ENCODE measurements around the gene MRPL47. TPM values are rescaled to one million over a fixed set of nuclear protein-coding genes. Genes with fewer than 3 reads are reported as not detected.

The MRPL47 gene
- total RNA-seq, 2 experiments from 2014 or later: 29.7 to 49.8 TPM

GRCh38 chr3:179615458-179616173 is 11.2 kb upstream of the MRPL47 start:
- Mint-ChIP-seq H3K36me3 (peaks cover 38% of the 10 kb centered on the region), H3K4me1 (peaks cover 13% of the 10 kb centered on the region), H3K27ac (no peak overlapping the region), H3K4me3 (no peak overlapping the region), H3K9me3 (ENCODE audit: low read depth) (no peaks in the 10 kb centered on the region), H3K27me3 (no peaks in the 10 kb centered on the region)
- CTCF ChIA-PET: interaction anchor here (1.8 kb wide), 1 partner anchor 34 kb away, joined by 9 read pairs; no protein-coding TSS in a partner anchor
- DNase-seq (no peak), ATAC-seq (no peak)

- Mint-ChIP-seq H3K9me3 (ENCODE audit: low read depth) (no peaks in the 10 kb centered on the region), H3K27me3 (no peaks in the 10 kb centered on the region), H3K36me3 (peaks cover 26% of the 10 kb centered on the region), H3K27ac (no peak overlapping the region), H3K4me3 (no peak overlapping the region), H3K4me1 (peaks cover 28% of the 10 kb centered on the region)
- CTCF ChIA-PET: no interaction called here
- DNase-seq (no peak), ATAC-seq (no peak)
These were observed 9.4 kb upstream of the MRPL47 start for GRCh38 chr3:179613807-179614206.

GRCh38 chr3:179610066-179610465 is 5.6 kb upstream of the MRPL47 start:
- CTCF ChIA-PET: interaction anchor here (0.7 to 0.8 kb wide), 2 partner anchors 39 to 91 kb away, joined by 3 read pairs; no protein-coding TSS in a partner anchor
- peaks cover 53% of the 10 kb centered on the region for H3K4me1 Mint-ChIP-seq
- peak overlapping the region; percentile 68 for H3K27ac Mint-ChIP-seq

GRCh38 chr3:179608931-179609720 is 4.7 kb upstream of the MRPL47 start:
- Mint-ChIP-seq H3K36me3 (peaks cover 15% of the 10 kb centered on the region), H3K4me1 (peaks cover 55% of the 10 kb centered on the region)
- peak; percentile 67 for ATAC-seq

More at GRCh38 chr3:179610066-179610465, 5.6 kb upstream of the MRPL47 start:
- no peak for ATAC-seq
- Mint-ChIP-seq H3K4me3 (no peak overlapping the region), H3K27me3 (no peaks in the 10 kb centered on the region), H3K36me3 (peaks cover 15% of the 10 kb centered on the region), H3K9me3 (ENCODE audit: low read depth) (no peaks in the 10 kb centered on the region)
- no peak for DNase-seq

GRCh38 chr3:179606534-179607085 is 2.2 kb upstream of the MRPL47 start:
- Mint-ChIP-seq H3K27ac (peak overlapping the region; percentile 39), H3K36me3 (peaks cover 15% of the 10 kb centered on the region), H3K9me3 (ENCODE audit: low read depth) (no peaks in the 10 kb centered on the region), H3K27me3 (no peaks in the 10 kb centered on the region), H3K4me3 (no peak overlapping the region), H3K4me1 (peaks cover 54% of the 10 kb centered on the region)
- CTCF ChIA-PET: interaction anchor here (0.7 kb wide), 1 partner anchor 43 kb away, joined by 3 read pairs; no protein-coding TSS in a partner anchor
- DNase-seq (no peak), ATAC-seq (no peak)

More at GRCh38 chr3:179608931-179609720, 4.7 kb upstream of the MRPL47 start:
- CTCF ChIA-PET: interaction anchor here (0.7 to 1.4 kb wide), 3 partner anchors 41 to 90 kb away, joined by 3 to 5 read pairs (median 4); no protein-coding TSS in a partner anchor
- Mint-ChIP-seq H3K4me3 (peak overlapping the region; percentile 73), H3K27me3 (no peaks in the 10 kb centered on the region), H3K27ac (peak overlapping the region; percentile 97), H3K9me3 (ENCODE audit: low read depth) (no peaks in the 10 kb centered on the region)
- DNase-seq: peak; percentile 53

GRCh38 chr3:179603831-179604230 is 607 bp downstream of the MRPL47 start:
- H3K27me3 Mint-ChIP-seq: no peaks in the 10 kb centered on the region
- CTCF ChIA-PET: interaction anchor here (0.8 to 2.0 kb wide), 3 partner anchors 10 to 49 kb away, joined by 4 to 8 read pairs (median 4); partner anchors contain the start of gene USP13

GRCh38 chr3:179603321-179603720 is 1.1 kb downstream of the MRPL47 start:
- Mint-ChIP-seq H3K4me1 (peaks cover 32% of the 10 kb centered on the region), H3K9me3 (ENCODE audit: low read depth) (no peaks in the 10 kb centered on the region), H3K4me3 (peak overlapping the region; percentile 99), H3K36me3 (peaks cover 19% of the 10 kb centered on the region), H3K27ac (peak overlapping the region; percentile 100), H3K27me3 (no peaks in the 10 kb centered on the region)
- CTCF ChIA-PET: interaction anchor here (0.8 to 2.0 kb wide), 2 partner anchors 9 to 46 kb away, joined by 4 to 8 read pairs; no protein-coding TSS in a partner anchor
- ATAC-seq (no peak), DNase-seq (no peak)

More at GRCh38 chr3:179603831-179604230, 607 bp downstream of the MRPL47 start:
- ATAC-seq (no peak), DNase-seq (no peak)
- H3K9me3 Mint-ChIP-seq (ENCODE audit: low read depth): no peaks in the 10 kb centered on the region
- H3K4me3 Mint-ChIP-seq: peak overlapping the region; percentile 99
- H3K27ac Mint-ChIP-seq: peak overlapping the region; percentile 100
- H3K4me1 Mint-ChIP-seq: peaks cover 35% of the 10 kb centered on the region
- peaks cover 16% of the 10 kb centered on the region for H3K36me3 Mint-ChIP-seq

- no peak overlapping the region for H3K4me3 Mint-ChIP-seq
- H3K4me1 Mint-ChIP-seq: peaks cover 6% of the 10 kb centered on the region
- CTCF ChIA-PET: interaction anchor here (0.8 kb wide), 1 partner anchor 50 kb away, joined by 4 read pairs; no protein-coding TSS in a partner anchor
- ATAC-seq: no peak
- peaks cover 36% of the 10 kb centered on the region for H3K36me3 Mint-ChIP-seq
- no peak for DNase-seq
- H3K9me3 Mint-ChIP-seq (ENCODE audit: low read depth): no peaks in the 10 kb centered on the region
- no peak overlapping the region for H3K27ac Mint-ChIP-seq
- H3K27me3 Mint-ChIP-seq: no peaks in the 10 kb centered on the region
These were observed 4.9 kb downstream of the MRPL47 start for GRCh38 chr3:179599531-179599930.

GRCh38 chr3:179591313-179591712 is 13.1 kb downstream of the MRPL47 start:
- Mint-ChIP-seq H3K4me1 (peaks cover 4% of the 10 kb centered on the region), H3K36me3 (peaks cover 59% of the 10 kb centered on the region), H3K27me3 (no peaks in the 10 kb centered on the region), H3K4me3 (no peak overlapping the region), H3K27ac (no peak overlapping the region), H3K9me3 (ENCODE audit: low read depth) (no peaks in the 10 kb centered on the region)
- no peak for ATAC-seq
- no peak for DNase-seq
- CTCF ChIA-PET: no interaction called here

- peak overlapping the region; percentile 16 for H3K27ac Mint-ChIP-seq
- no peak for DNase-seq
These were observed 13.8 kb downstream of the MRPL47 start for GRCh38 chr3:179590669-179591068.

GRCh38 chr3:179589143-179589542 is 15.3 kb downstream of the MRPL47 start:
- Mint-ChIP-seq H3K4me1 (peaks cover 4% of the 10 kb centered on the region), H3K27ac (no peak overlapping the region), H3K27me3 (no peaks in the 10 kb centered on the region), H3K36me3 (peaks cover 57% of the 10 kb centered on the region), H3K4me3 (no peak overlapping the region), H3K9me3 (ENCODE audit: low read depth) (no peaks in the 10 kb centered on the region)
- ATAC-seq (no peak), DNase-seq (no peak)
- CTCF ChIA-PET: no interaction called here

More at GRCh38 chr3:179590669-179591068, 13.8 kb downstream of the MRPL47 start:
- CTCF ChIA-PET: interaction anchor here (0.7 kb wide), 1 partner anchor 96 kb away, joined by 3 read pairs; no protein-coding TSS in a partner anchor
- peaks cover 62% of the 10 kb centered on the region for H3K36me3 Mint-ChIP-seq
- no peak for ATAC-seq
- H3K9me3 Mint-ChIP-seq (ENCODE audit: low read depth): no peaks in the 10 kb centered on the region
- H3K27me3 Mint-ChIP-seq: no peaks in the 10 kb centered on the region
- H3K4me1 Mint-ChIP-seq: peaks cover 4% of the 10 kb centered on the region
- no peak overlapping the region for H3K4me3 Mint-ChIP-seq

- no peak for ATAC-seq
- no peak for DNase-seq
- no peaks in the 10 kb centered on the region for H3K27me3 Mint-ChIP-seq
- H3K36me3 Mint-ChIP-seq: peaks cover 46% of the 10 kb centered on the region
- H3K4me1 Mint-ChIP-seq: no peaks in the 10 kb centered on the region
- H3K9me3 Mint-ChIP-seq (ENCODE audit: low read depth): no peaks in the 10 kb centered on the region
- peak overlapping the region; percentile 18 for H3K27ac Mint-ChIP-seq
- CTCF ChIA-PET: interaction anchor here (1.4 to 1.5 kb wide), 2 partner anchors 12 to 19 kb away, joined by 4 read pairs; partner anchors contain the start of gene ACTL6A
- no peak overlapping the region for H3K4me3 Mint-ChIP-seq
These were observed 23.4 kb downstream of the MRPL47 start for GRCh38 chr3:179580992-179581391.

GRCh38 chr3:179565496-179565895 is 38.9 kb downstream of the MRPL47 start:
- H3K4me1 Mint-ChIP-seq: peaks cover 40% of the 10 kb centered on the region
- DNase-seq (no peak), ATAC-seq (no peak)
- no peaks in the 10 kb centered on the region for H3K9me3 Mint-ChIP-seq (ENCODE audit: low read depth)
- H3K27me3 Mint-ChIP-seq: peaks cover 2% of the 10 kb centered on the region
- H3K4me3 Mint-ChIP-seq: no peak overlapping the region
- H3K36me3 Mint-ChIP-seq: peaks cover 8% of the 10 kb centered on the region
- peak overlapping the region; percentile 27 for H3K27ac Mint-ChIP-seq
- CTCF ChIA-PET: interaction anchor here (1.4 kb wide), 1 partner anchor 43 kb away, joined by 4 read pairs; no protein-coding TSS in a partner anchor
